Daoy (cell line): ENCODE data around the gene HLA-F. TPM values are rescaled to one million over a fixed set of nuclear protein-coding genes. Genes with fewer than 3 reads are reported as not detected.

Experiments used
- DNase-seq: peaks from one replicate; pipeline ENCODE4 v3.0.0-alpha.2; 2015; ENCODE audit warnings: low read depth
- total RNA-seq: library from RNA; depleted of rRNA; stranded (reverse); fragments of >200 nt; shearing (Covaris generic); gene quantifications from 2 replicates; pipeline ENCODE4 v1.2.3, GENCODE V29; 2014; rRNA removed

HLA-F gene
- 19.9 and 21.8 TPM in 2 replicates for total RNA-seq

DNA sequence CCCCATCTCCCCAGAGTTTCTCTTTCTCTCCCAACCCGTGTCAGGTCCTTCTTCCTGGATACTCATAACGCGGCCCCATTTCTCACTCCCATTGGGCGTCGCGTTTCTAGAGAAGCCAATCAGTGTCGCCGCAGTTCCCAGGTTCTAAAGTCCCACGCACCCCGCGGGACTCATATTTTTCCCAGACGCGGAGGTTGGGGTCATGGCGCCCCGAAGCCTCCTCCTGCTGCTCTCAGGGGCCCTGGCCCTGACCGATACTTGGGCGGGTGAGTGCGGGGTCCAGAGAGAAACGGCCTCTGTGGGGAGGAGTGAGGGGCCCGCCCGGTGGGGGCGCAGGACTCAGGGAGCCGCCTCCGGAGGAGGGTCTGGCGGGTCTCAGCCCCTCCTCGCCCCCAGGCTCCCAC lies at the start of gene HLA-F:
HLA-F (plus strand) TSS at position 173 of the 404 bp plus-strand sequence; CDS start at position 203, 30 bp downstream.
- DNase-seq = peak; percentile 92

DNA sequence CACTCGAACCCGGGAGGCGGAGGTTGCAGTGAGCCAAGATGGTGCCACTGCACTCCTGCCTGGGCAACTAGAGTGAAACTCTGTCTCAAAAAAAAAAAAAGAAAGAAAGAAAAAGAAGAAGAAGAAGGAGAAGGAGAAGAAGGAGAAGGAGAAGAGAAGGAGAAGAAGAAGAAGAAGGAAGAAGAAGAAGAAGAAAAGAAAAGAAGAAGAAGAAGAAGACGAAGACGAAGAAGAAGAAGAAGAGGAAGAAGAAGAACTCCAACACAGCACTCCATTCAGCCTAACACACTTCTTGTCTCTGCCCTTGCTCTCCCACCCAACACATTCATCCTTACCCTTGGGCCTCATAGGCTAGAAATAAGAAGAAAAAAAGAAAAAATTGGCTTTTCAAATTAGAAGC lies 49.2 kb upstream of the HLA-F start:
- no peak for DNase-seq

DNA sequence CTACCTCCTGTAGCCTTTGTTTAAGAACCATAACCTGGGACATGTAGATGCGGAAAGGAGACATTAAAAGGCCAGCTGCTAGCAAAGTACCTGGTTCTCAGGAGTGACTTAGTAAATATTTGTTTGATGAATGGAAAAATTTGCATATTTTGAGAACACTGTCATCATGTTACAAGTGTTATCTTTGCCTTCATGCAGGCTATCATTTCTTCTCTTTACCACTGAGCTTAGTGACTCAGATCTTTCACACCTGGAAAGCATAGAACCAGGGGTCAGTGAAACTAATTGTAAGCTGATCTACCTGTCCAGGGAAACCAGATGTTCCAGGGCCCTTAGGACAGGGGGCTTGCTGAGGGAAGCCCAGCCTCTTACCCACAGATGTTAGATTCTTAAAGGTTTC lies 47.7 kb upstream of the HLA-F start:
- no peak for DNase-seq

DNA sequence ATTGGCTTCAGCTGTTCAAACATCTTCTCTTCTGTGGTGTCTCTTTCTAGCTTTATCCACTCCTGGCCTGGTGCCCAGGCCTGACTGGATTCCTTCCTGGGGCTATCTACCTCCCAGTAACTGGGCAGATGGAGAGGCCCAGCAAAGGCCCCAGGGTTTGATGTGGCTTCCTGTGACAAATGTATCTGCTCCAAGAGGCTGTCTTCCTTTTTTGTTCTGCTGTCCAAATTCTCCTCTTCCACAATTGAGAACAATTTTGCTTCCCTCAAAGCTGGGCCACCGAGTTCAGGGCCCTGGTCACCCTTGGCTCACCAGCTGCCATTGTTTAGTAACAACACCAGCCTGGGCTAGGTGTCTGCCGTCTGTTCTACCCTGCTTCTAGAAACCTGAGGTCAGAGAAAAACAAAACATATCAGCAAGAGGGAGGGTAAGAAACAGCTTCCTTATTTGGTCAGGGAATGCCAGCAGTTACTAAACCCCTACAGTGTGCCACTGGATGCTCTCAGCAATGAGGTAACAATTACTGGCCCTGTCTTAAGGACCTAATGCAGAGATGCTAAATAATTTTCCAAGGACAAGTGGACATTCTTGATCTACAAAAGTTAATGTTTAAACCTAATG lies 46.1 kb upstream of the HLA-F start:
- DNase-seq = peak; percentile 49

GRCh38 chr6:29678114-29678513 lies 45.1 kb upstream of the HLA-F start:
- DNase-seq = peak; percentile 34

GRCh38 chr6:29679962-29680361 lies 43.3 kb upstream of the HLA-F start:
- no peak for DNase-seq

GRCh38 chr6:29680416-29680815 lies 42.8 kb upstream of the HLA-F start:
- DNase-seq = no peak

GRCh38 chr6:29680904-29681303 lies 42.3 kb upstream of the HLA-F start, which contains the start of gene ZFP57:
Gene ZFP57, minus strand, starts transcription at chr6:29681152. Its CDS starts 4,149 bp downstream, at chr6:29677003.
- no peak for DNase-seq

DNA sequence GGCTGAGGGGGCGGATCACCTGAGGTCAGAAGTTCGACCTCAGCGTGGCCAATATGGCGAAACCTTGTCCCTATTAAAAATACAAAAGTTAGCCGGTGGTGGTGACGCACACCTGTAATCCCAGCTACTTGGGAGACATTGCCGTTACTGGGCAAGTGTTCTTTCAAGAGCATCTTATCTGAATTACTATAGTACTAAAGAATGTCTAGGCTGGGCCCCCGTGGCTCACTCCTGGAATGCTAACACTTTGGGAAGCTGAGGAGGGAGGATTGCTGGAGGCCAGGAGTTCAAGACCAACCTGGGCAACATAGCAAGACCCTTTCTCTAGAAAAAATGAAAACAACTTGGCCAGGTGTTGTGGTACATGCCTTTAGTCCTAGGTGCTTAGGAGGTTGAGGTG lies 41.4 kb upstream of the HLA-F start:
- DNase-seq = no peak

GRCh38 chr6:29685718-29686326 lies 37.4 kb upstream of the HLA-F start:
- DNase-seq = peak; percentile 28

DNA sequence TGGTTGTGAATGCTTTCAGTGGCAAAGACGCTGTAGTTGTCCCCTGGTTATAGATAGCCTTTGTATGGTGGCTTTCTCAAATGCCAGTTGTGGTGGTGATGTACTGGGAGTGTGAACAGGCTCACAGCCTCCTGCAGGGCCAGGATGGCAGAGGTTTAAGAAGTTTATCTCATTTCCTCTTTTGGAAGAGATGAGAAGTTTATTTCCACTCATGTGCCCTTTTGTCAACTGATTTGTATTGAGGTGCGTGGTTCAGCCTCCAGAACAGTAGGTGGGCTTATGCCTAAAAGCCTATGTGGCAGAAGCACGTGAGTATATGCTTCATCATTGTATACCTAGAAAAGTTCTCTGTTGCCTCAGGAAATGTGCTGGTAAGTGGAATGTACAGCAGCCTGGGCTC lies 28.6 kb upstream of the HLA-F start:
- no peak for DNase-seq

- peak; percentile 21 for DNase-seq
Observed at GRCh38 chr6:29696147-29697125, 26.8 kb upstream of the HLA-F start.

GRCh38 chr6:29702519-29703103 lies 20.6 kb upstream of the HLA-F start:
- DNase-seq = peak; percentile 59

DNA sequence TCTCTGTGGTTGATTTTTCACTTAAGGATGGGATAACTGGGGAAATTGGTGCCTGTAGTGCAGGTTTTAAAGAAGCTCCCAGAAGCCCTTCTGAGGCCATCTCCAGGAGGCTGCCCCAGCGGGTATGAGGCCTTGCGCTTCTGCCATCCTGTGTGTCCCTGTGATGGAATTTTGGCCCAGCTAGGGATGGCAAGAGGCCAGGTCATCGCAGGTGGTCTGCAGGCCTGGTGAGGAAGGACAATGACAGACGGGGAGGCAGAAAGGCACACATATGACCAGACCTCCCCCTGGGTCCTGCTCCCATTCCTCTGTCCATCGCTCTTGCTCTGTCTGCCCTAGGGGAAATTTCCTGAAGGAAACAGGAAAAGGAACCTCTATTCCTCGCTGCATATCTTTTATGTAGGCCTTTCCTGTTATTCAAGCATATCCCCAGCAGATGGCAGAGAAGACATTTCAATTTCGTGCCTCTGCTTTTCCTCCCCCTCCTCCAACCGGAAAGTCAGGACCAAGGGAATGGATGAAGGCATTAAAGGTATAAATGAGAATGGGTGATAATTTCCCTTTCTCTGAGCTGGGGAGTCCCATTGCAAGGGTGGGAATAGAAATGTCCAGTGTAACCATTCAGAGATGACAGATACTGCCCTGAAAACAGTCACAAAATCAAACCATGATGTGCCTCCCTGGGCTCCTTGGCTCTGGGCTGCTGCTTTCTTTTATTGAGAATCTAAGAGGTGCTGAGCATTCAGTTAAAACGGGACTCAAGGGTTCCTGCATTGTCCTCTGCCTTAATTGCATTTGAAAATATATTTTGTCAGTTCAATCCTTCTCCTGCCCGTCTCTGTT lies 17.6 kb upstream of the HLA-F start:
- peak; percentile 66 for DNase-seq

GRCh38 chr6:29708432-29709179 lies 14.6 kb upstream of the HLA-F start:
- DNase-seq = no peak

GRCh38 chr6:29709188-29709587 lies 14.0 kb upstream of the HLA-F start:
- no peak for DNase-seq

DNA sequence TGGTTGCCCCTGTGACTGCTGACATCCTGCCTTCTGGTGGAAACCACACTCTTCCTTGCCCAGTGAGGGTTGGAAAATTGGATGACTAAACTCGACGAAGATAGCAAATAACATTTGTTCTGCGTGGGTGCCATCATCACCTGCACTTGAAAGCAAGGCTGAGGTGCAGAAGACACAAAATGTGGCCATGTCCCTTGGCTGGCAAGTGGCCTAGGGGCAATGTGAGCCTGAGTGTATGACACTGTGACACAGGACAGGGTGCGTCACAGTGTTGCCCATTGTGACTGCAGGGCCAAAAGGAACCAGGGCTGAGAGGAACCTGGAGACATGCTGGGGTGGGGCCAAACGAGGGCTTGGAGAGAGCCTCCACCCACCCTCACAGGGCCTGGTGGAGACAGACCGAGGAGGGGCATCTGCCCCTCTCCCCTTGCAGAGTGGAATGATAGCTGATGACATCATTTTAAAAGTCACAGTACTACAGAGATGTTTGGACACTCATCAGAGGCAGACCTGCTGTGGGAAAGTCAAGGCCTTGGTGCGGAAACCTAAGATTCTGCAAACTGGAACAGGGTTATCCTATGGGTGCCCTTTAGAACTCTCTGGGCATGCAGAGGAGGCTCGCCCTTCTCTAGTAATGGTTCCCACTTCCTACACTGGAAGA lies 12.8 kb upstream of the HLA-F start:
- DNase-seq = no peak

- no peak for DNase-seq
Observed at GRCh38 chr6:29720863-29721262, 2.4 kb upstream of the HLA-F start.

DNA sequence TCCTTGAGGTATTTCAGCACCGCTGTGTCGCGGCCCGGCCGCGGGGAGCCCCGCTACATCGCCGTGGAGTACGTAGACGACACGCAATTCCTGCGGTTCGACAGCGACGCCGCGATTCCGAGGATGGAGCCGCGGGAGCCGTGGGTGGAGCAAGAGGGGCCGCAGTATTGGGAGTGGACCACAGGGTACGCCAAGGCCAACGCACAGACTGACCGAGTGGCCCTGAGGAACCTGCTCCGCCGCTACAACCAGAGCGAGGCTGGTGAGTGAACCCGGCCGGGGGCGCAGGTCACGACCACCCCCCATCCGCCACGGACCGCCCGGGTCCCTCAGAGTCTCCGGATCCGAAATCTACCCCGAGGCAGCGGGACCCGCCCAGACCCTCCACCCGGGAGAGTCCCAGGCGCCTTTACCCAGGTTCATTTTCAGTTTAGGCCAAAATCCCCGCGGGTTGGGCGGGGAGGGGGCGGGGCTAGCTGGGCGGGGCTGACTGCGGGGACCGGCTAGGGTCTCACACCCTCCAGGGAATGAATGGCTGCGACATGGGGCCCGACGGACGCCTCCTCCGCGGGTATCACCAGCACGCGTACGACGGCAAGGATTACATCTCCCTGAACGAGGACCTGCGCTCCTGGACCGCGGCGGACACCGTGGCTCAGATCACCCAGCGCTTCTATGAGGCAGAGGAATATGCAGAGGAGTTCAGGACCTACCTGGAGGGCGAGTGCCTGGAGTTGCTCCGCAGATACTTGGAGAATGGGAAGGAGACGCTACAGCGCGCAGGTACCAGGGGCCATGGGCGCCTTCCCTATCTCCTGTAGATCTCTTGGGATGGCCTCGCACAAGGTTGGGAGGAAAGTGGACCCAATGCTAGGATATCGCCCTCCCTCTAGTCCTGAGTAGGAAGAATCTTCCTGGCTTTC lies 693 bp downstream of the HLA-F start:
- DNase-seq = peak; percentile 27
